HepG2 (cell line): ENCODE measurements around the gene IRF7. TPM values are rescaled to one million over a fixed set of nuclear protein-coding genes. Genes with fewer than 3 reads are reported as not detected.

Experiments
- AGO2 ChIP-seq: fragments of 200-400 bp; formaldehyde crosslinking; optimal IDR thresholded peaks from 2 replicates; pipeline ENCODE3; 2017; ENCODE audit warnings: mild to moderate bottlenecking, low read depth, low read length, moderate library complexity
- CTCF ChIP-seq: sonication (generic); formaldehyde crosslinking; IDR thresholded peaks from 2 replicates; pipeline ENCODE4 v1.5.0; 2020; ENCODE audit warnings: mild to moderate bottlenecking, missing genetic modification reagents, moderate library complexity
- FOXO4 ChIP-seq: sonication (generic); formaldehyde crosslinking; conservative IDR thresholded peaks from 2 replicates; pipeline ENCODE4 v1.8.1; 2023; ENCODE audit warnings: missing genetic modification reagents
- GMEB2 ChIP-seq: IDR thresholded peaks from 2 replicates; pipeline ENCODE4 v1.6.1; 2016; ENCODE audit warnings: missing biosample characterization, missing genetic modification reagents, low read depth
- SOX6 ChIP-seq, 2 experiments: fragments of 450-650 bp in 1 of 2; sonication (generic) in 1 of 2; formaldehyde crosslinking in 1 of 2; IDR thresholded peaks; 2 replicates each; pipeline versions ENCODE4 v1.4.0 to v1.6.1; 2017 to 2020; ENCODE audit warnings: antibody characterized with exemption in 1 of 2, mild to moderate bottlenecking in 1 of 2, missing genetic modification reagents in 1 of 2
- ZBTB37 ChIP-seq: sonication (generic); formaldehyde crosslinking; IDR thresholded peaks from 2 replicates; pipeline ENCODE4 v1.4.0; 2020; ENCODE audit warnings: mild to moderate bottlenecking, missing genetic modification reagents
- ZNF160 ChIP-seq: sonication (generic); formaldehyde crosslinking; IDR thresholded peaks from 2 replicates; pipeline ENCODE4 v1.8.0; 2022; ENCODE audit warnings: mild to moderate bottlenecking, inconsistent platforms, missing genetic modification reagents
- ZNF343 ChIP-seq: sonication (generic); formaldehyde crosslinking; IDR thresholded peaks from 2 replicates; pipeline ENCODE4 v1.4.0; 2020; ENCODE audit warnings: mild to moderate bottlenecking, missing genetic modification reagents
- ZNF850 ChIP-seq: sonication (generic); formaldehyde crosslinking; conservative IDR thresholded peaks from 2 replicates; pipeline ENCODE4 v1.9.0; 2021; ENCODE audit warnings: mild to moderate bottlenecking, missing genetic modification reagents
- polyA plus RNA-seq, 8 experiments: library from polyadenylated mRNA; depleted of rRNA in 3 of 8; stranded (reverse) in 7 of 8; unstranded in 1 of 8; fragments of >200 nt; fragmentation: Illumina TruSeq in 4 of 8; extraction: Trizol in 4 of 8; gene quantifications; 2 replicates each; pipeline versions ENCODE4 v1.2.1 to v1.2.3, GENCODE V29; 2011 to 2016; ENCODE audit warnings: low read depth in 4 of 8, missing spikeins in 1 of 8, mixed read lengths in 1 of 8; ENCODE audit not compliant: insufficient read depth in 1 of 8
- total RNA-seq, 5 experiments: library from RNA; depleted of rRNA; stranded (reverse); fragments of >200 nt; fragmentation: Illumina TruSeq; extraction: Trizol; gene quantifications; 2 replicates each; pipeline ENCODE4 v1.2.3, GENCODE V29; 2016; ENCODE audit warnings: low read depth in 1 of 5
- TF ChIP-seq, protein P1 (sequence below): sonication (generic); formaldehyde crosslinking; conservative IDR thresholded peaks from 2 replicates; pipeline ENCODE4 v1.4.0; 2020; ENCODE audit warnings: mild to moderate bottlenecking, missing genetic modification reagents, moderate library complexity
- TF ChIP-seq, protein P2 (sequence below): sonication (generic); formaldehyde crosslinking; IDR thresholded peaks from 2 replicates; pipeline ENCODE4 v1.9.0; 2021; ENCODE audit warnings: mild to moderate bottlenecking, missing genetic modification reagents

IRF7 gene
- total and polyA plus RNA-seq, 2 of the 13 experiments (the other 11 are each of a cell fraction or from before 2014, with no cell fraction given) = not detected

DNA sequence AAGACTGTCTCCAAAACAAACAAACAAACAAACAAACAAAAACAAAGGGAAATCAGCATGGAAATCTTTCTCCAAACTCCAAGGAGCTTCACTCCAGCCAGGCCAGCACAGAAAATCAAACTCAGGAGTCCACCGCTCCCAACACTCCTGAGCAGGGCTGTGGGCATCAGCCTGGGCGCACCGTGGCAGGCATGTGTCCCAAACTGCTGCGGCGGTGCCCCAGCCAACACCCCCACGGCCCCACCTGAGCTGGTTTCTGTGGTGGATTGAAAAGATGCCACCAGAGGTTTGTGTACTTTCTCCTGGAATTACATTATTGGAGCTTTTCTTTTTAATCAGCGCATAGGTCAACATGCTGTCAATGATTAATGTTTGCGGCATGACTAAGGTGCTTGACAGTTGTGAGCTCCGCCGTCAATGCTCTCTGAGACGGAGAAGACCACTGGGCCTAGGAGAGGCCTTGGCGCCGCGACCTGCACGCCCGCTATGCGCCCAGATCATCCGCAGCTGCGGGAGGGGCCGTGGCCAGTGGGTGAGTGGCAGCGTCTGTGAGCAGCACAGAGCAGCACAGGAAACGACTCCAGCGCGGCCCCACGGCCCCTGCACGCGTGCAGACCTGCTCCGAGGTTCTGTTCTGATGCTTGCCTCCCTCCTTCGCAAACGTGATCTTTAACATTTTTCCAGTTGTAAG lies 39.4 kb upstream of the IRF7 start (continued):
- TF ChIP-seq GMEB2 (CRISPR knock-in tag) (no peak), ZNF343 (CRISPR knock-in tag) (no peak), SOX6 (IDR thresholded peaks at IDR 0.05) (no peak), SOX6 (CRISPR knock-in tag; IDR thresholded peaks at IDR 0.05) (no peak), ZBTB37 (CRISPR knock-in tag) (no peak), AGO2 (peak; percentile 43), ZNF850 (CRISPR knock-in tag) (no peak), CTCF (CRISPR knock-in tag) (no peak), ZNF160 (CRISPR knock-in tag) (no peak), FOXO4 (no peak)
- TF ChIP-seq, protein P1, sequence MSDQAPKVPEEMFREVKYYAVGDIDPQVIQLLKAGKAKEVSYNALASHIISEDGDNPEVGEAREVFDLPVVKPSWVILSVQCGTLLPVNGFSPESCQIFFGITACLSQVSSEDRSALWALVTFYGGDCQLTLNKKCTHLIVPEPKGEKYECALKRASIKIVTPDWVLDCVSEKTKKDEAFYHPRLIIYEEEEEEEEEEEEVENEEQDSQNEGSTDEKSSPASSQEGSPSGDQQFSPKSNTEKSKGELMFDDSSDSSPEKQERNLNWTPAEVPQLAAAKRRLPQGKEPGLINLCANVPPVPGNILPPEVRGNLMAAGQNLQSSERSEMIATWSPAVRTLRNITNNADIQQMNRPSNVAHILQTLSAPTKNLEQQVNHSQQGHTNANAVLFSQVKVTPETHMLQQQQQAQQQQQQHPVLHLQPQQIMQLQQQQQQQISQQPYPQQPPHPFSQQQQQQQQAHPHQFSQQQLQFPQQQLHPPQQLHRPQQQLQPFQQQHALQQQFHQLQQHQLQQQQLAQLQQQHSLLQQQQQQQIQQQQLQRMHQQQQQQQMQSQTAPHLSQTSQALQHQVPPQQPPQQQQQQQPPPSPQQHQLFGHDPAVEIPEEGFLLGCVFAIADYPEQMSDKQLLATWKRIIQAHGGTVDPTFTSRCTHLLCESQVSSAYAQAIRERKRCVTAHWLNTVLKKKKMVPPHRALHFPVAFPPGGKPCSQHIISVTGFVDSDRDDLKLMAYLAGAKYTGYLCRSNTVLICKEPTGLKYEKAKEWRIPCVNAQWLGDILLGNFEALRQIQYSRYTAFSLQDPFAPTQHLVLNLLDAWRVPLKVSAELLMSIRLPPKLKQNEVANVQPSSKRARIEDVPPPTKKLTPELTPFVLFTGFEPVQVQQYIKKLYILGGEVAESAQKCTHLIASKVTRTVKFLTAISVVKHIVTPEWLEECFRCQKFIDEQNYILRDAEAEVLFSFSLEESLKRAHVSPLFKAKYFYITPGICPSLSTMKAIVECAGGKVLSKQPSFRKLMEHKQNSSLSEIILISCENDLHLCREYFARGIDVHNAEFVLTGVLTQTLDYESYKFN (CRISPR knock-in tag) = peak; percentile 74
- TF ChIP-seq, protein P2, sequence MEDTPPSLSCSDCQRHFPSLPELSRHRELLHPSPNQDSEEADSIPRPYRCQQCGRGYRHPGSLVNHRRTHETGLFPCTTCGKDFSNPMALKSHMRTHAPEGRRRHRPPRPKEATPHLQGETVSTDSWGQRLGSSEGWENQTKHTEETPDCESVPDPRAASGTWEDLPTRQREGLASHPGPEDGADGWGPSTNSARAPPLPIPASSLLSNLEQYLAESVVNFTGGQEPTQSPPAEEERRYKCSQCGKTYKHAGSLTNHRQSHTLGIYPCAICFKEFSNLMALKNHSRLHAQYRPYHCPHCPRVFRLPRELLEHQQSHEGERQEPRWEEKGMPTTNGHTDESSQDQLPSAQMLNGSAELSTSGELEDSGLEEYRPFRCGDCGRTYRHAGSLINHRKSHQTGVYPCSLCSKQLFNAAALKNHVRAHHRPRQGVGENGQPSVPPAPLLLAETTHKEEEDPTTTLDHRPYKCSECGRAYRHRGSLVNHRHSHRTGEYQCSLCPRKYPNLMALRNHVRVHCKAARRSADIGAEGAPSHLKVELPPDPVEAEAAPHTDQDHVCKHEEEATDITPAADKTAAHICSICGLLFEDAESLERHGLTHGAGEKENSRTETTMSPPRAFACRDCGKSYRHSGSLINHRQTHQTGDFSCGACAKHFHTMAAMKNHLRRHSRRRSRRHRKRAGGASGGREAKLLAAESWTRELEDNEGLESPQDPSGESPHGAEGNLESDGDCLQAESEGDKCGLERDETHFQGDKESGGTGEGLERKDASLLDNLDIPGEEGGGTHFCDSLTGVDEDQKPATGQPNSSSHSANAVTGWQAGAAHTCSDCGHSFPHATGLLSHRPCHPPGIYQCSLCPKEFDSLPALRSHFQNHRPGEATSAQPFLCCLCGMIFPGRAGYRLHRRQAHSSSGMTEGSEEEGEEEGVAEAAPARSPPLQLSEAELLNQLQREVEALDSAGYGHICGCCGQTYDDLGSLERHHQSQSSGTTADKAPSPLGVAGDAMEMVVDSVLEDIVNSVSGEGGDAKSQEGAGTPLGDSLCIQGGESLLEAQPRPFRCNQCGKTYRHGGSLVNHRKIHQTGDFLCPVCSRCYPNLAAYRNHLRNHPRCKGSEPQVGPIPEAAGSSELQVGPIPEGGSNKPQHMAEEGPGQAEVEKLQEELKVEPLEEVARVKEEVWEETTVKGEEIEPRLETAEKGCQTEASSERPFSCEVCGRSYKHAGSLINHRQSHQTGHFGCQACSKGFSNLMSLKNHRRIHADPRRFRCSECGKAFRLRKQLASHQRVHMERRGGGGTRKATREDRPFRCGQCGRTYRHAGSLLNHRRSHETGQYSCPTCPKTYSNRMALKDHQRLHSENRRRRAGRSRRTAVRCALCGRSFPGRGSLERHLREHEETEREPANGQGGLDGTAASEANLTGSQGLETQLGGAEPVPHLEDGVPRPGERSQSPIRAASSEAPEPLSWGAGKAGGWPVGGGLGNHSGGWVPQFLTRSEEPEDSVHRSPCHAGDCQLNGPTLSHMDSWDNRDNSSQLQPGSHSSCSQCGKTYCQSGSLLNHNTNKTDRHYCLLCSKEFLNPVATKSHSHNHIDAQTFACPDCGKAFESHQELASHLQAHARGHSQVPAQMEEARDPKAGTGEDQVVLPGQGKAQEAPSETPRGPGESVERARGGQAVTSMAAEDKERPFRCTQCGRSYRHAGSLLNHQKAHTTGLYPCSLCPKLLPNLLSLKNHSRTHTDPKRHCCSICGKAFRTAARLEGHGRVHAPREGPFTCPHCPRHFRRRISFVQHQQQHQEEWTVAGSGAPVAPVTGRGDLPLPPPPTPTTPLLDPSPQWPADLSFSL (CRISPR knock-in tag) = no peak
